Measurements from ENCODE around the gene PPM1F. TPM values are rescaled to one million over a fixed set of nuclear protein-coding genes. Genes with fewer than 3 reads are reported as not detected.

The PPM1F gene
- total RNA-seq, 2 donors from 2014 or later = 37.6 to 49.2 TPM

DNA sequence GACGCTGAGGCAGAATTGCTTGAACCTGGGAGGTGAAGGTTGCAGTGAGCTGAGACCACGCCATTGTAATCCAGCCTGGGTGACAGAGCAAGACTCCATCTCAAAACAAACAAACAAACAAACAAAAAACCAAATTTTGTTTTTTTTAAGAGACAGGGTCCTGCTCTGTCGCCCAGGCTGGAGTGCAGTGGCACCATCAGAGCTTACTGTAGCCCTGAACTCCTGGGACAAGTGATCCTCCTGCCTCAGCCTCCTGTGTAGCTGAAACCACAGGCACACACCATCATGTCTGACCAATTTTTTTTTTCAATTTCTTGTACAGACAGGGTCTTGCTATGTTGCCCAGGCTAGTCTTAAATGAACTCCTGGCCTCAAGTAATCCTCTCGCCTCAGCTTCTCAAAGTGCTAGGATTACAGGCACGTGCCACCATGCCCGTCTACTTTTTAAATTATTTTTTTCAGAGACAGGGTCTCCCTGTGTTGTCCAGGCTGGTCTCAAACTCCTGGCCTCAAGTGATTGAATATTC lies 13.2 kb upstream of the PPM1F start:
- 77 to 97% methylated on average over 6 of the region's 6 CpGs for whole genome bisulfite sequencing, 2 experiments (ENCODE audit: insufficient coverage in 1 of 2, insufficient read length in 1 of 2)
- no peaks in the 10 kb centered on the region for H3K4me1 ChIP-seq (ENCODE audit: control insufficient read depth, insufficient read depth, low read length)
- no peaks in the 10 kb centered on the region for H3K27me3 ChIP-seq (ENCODE audit: control insufficient read depth, insufficient read depth, low read length, poor library complexity, severe bottlenecking)
- TF ChIP-seq, protein P1, sequence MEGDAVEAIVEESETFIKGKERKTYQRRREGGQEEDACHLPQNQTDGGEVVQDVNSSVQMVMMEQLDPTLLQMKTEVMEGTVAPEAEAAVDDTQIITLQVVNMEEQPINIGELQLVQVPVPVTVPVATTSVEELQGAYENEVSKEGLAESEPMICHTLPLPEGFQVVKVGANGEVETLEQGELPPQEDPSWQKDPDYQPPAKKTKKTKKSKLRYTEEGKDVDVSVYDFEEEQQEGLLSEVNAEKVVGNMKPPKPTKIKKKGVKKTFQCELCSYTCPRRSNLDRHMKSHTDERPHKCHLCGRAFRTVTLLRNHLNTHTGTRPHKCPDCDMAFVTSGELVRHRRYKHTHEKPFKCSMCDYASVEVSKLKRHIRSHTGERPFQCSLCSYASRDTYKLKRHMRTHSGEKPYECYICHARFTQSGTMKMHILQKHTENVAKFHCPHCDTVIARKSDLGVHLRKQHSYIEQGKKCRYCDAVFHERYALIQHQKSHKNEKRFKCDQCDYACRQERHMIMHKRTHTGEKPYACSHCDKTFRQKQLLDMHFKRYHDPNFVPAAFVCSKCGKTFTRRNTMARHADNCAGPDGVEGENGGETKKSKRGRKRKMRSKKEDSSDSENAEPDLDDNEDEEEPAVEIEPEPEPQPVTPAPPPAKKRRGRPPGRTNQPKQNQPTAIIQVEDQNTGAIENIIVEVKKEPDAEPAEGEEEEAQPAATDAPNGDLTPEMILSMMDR (conservative IDR thresholded peaks at IDR 0.05) = no peak
- no peak for DNase-seq
- Mint-ChIP-seq H3K27ac (no peak overlapping the region), H3K4me3 (no peak overlapping the region), H3K27me3 (ENCODE audit: insufficient read depth) (no peaks in the 10 kb centered on the region), H3K36me3 (ENCODE audit: low read depth) (peaks cover 77% of the 10 kb centered on the region), H3K9me3 (peaks cover 3% of the 10 kb centered on the region), H3K4me1 (no peaks in the 10 kb centered on the region)
- H3K27ac ChIP-seq (ENCODE audit: low read depth, low read length) = no peak overlapping the region
- no peak overlapping the region for H3K9ac ChIP-seq (ENCODE audit: extremely low read depth, low read length, poor library complexity, severe bottlenecking)
- no peaks in the 10 kb centered on the region for H3K9me3 ChIP-seq (ENCODE audit: control insufficient read depth, low read length)
- H3K4me3 ChIP-seq (ENCODE audit: low read length) = no peak overlapping the region
- H3K36me3 ChIP-seq (ENCODE audit: control insufficient read depth, insufficient read depth, low read length) = peaks cover 82% of the 10 kb centered on the region

DNA sequence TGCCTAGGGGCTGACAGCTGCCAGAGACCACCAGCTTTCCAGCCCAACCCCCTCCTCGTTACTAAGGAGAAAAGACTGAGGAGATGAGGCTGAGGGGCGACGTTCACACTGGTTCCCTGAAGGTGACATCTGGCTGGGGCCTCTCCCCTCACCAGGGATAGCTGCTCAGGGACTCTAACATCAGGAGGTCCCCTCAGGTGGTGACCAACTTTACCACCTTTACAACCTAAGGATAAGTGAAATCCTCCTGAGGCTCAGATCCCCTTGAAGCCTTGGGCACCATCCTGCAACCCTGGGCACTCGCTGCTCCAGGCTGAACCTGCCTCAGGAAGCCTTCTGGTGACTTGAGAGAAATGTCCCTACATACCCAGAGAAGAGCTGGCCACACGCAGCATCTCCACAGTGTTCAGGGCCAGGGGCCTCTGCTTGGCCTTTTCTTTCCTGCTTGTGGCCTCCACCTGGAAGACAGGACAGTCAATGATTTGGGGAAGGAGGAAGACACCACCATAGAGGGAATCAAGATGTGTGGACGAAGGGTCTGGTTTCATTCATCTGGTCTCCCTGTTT lies 12.4 kb upstream of the PPM1F start:
- Histone ChIP-seq H3K27me3 (ENCODE audit: control insufficient read depth, insufficient read depth, low read length, poor library complexity, severe bottlenecking) (no peaks in the 10 kb centered on the region), H3K4me1 (ENCODE audit: control insufficient read depth, insufficient read depth, low read length) (no peaks in the 10 kb centered on the region), H3K9ac (ENCODE audit: extremely low read depth, low read length, poor library complexity, severe bottlenecking) (no peak overlapping the region), H3K4me3 (ENCODE audit: low read length) (no peak overlapping the region), H3K36me3 (ENCODE audit: control insufficient read depth, insufficient read depth, low read length) (peaks cover 74% of the 10 kb centered on the region), H3K27ac (ENCODE audit: low read depth, low read length) (no peak overlapping the region), H3K9me3 (ENCODE audit: control insufficient read depth, low read length) (no peaks in the 10 kb centered on the region)
- no peak overlapping the region for H3K4me3 Mint-ChIP-seq
- DNase-seq = no peak
- TF ChIP-seq, protein P1 (conservative IDR thresholded peaks at IDR 0.05) = no peak
- no peaks in the 10 kb centered on the region for H3K4me1 Mint-ChIP-seq
- 96 to 100% methylated on average over 2 to 6 of the region's 6 CpGs for WGBS, 2 experiments (ENCODE audit: insufficient coverage in 1 of 2, insufficient read length in 1 of 2)
- peaks cover 73% of the 10 kb centered on the region for H3K36me3 Mint-ChIP-seq (ENCODE audit: low read depth)
- H3K9me3 Mint-ChIP-seq = peaks cover 3% of the 10 kb centered on the region
- H3K27me3 Mint-ChIP-seq (ENCODE audit: insufficient read depth) = no peaks in the 10 kb centered on the region
- no peak overlapping the region for H3K27ac Mint-ChIP-seq

DNA sequence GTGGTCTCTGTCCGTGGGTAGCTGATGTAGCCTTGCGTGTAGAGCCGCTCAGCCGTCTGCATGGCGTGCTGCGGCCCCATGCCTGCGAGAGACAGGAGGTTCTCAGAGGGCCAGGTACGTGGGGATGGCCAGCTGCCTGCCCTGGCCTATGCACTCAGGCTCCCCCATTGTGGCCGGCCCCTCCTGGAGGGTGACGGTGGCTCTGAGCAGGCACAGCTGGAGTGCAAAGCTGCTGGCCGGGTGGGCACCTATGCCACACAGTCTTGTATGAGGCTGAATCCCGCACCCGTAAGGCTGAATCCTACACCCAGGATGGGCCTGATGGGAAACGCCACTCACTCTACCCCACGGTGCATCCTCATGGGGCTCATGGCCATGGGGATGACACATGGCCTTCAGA lies 11.6 kb upstream of the PPM1F start:
- WGBS, 2 experiments (ENCODE audit: insufficient coverage in 1 of 2, insufficient read length in 1 of 2) = 97 to 98% methylated on average over 8 to 15 of the region's 15 CpGs
- Mint-ChIP-seq H3K4me3 (no peak overlapping the region), H3K36me3 (ENCODE audit: low read depth) (peaks cover 77% of the 10 kb centered on the region), H3K4me1 (no peaks in the 10 kb centered on the region), H3K27me3 (ENCODE audit: insufficient read depth) (no peaks in the 10 kb centered on the region), H3K27ac (no peak overlapping the region), H3K9me3 (peaks cover 3% of the 10 kb centered on the region)
- Histone ChIP-seq H3K36me3 (ENCODE audit: control insufficient read depth, insufficient read depth, low read length) (peaks cover 77% of the 10 kb centered on the region), H3K4me1 (ENCODE audit: control insufficient read depth, insufficient read depth, low read length) (no peaks in the 10 kb centered on the region), H3K9ac (ENCODE audit: extremely low read depth, low read length, poor library complexity, severe bottlenecking) (no peak overlapping the region), H3K27me3 (ENCODE audit: control insufficient read depth, insufficient read depth, low read length, poor library complexity, severe bottlenecking) (no peaks in the 10 kb centered on the region), H3K4me3 (ENCODE audit: low read length) (no peak overlapping the region), H3K9me3 (ENCODE audit: control insufficient read depth, low read length) (no peaks in the 10 kb centered on the region), H3K27ac (ENCODE audit: low read depth, low read length) (no peak overlapping the region)
- no peak for DNase-seq
- TF ChIP-seq, protein P1 (conservative IDR thresholded peaks at IDR 0.05) = no peak
